Measurements from ENCODE around the gene DDX1. TPM values are rescaled to one million over a fixed set of nuclear protein-coding genes. Genes with fewer than 3 reads are reported as not detected.

DDX1 gene
- polyA plus RNA-seq, 3 donors = 14.1 to 35.4 (median 30.1) TPM

DNA sequence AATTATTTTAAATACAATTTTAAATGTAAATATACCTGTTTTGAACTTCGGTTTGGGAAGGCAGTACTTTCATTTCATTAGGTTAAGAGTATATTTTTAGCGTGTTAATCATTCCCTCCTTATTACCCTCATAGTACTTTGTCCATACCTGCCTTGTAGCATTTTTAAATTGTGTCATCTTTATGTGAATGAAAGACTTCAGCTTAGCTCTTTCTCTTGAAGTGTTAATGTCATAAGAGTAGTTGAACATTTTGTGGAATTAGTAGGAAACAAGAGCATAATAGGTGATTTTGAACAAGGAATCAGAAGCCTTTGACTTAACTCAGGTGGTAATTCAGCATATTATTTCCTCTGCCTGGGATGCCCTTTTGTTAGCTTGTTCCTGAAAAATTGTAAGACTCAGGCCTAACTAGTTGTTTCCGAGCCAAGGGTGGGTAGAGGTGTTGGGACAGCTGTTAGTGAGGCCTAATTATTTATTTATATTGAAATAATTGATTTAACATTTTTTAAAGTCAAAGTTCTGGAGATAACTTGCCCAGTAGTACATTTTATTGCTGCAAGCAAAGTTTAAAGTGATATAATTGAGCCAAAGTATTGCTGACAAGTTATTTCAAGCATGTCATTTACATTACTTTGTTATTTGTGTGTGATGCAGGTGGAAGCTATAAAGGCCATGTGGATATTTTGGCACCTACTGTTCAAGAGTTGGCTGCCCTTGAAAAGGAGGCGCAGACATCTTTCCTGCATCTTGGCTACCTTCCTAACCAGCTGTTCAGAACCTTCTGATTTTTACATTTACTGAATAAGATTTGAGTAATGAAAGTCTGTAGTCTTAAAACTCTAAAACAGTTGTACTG is 38.7 kb downstream of the DDX1 start:
- H4K20me1 ChIP-seq (ENCODE audit: insufficient read depth, low read length) = no peaks in the 10 kb centered on the region
- H3K27ac ChIP-seq (ENCODE audit: low read depth in 1 of 2, low read length in 2 of 2) = no peak overlapping the region
- TF ChIP-seq, protein P1, sequence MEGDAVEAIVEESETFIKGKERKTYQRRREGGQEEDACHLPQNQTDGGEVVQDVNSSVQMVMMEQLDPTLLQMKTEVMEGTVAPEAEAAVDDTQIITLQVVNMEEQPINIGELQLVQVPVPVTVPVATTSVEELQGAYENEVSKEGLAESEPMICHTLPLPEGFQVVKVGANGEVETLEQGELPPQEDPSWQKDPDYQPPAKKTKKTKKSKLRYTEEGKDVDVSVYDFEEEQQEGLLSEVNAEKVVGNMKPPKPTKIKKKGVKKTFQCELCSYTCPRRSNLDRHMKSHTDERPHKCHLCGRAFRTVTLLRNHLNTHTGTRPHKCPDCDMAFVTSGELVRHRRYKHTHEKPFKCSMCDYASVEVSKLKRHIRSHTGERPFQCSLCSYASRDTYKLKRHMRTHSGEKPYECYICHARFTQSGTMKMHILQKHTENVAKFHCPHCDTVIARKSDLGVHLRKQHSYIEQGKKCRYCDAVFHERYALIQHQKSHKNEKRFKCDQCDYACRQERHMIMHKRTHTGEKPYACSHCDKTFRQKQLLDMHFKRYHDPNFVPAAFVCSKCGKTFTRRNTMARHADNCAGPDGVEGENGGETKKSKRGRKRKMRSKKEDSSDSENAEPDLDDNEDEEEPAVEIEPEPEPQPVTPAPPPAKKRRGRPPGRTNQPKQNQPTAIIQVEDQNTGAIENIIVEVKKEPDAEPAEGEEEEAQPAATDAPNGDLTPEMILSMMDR (IDR thresholded peaks at IDR 0.05) = no peak
- H3K9me3 ChIP-seq (replicated peaks in 1 of 2; ENCODE audit: control insufficient read depth in 1 of 2, insufficient read depth in 1 of 2, low read length in 2 of 2) = no peaks in the 10 kb centered on the region
- H3K4me1 Mint-ChIP-seq = no peaks in the 10 kb centered on the region
- no peaks in the 10 kb centered on the region for H3K9me3 Mint-ChIP-seq
- intact Hi-C loops (cut with micrococcal nuclease) = loop anchor here in 1 of 2 donors (10.0 kb wide), 1 partner anchor 874 kb away; no protein-coding TSS in a partner anchor
- H3K4me3 ChIP-seq (replicated peaks in 1 of 3; ENCODE audit: low read depth in 2 of 3, low read length in 3 of 3) = no peak overlapping the region
- H3K36me3 Mint-ChIP-seq = peaks cover 86 to 88% of the 10 kb centered on the region in 2 donors
- WGBS (ENCODE audit: insufficient coverage) = no CpG with 5 or more reads among the region's 4 CpGs
- no peaks in the 10 kb centered on the region for H3K79me2 ChIP-seq (ENCODE audit: insufficient read depth, low read length)
- no peaks in the 10 kb centered on the region for H3K4me1 ChIP-seq (ENCODE audit: control insufficient read depth in 1 of 2, insufficient read depth in 2 of 2, low read length in 2 of 2)
- peaks cover 0 to 2% (median 0%) of the 10 kb centered on the region in 3 donors for H3K27me3 Mint-ChIP-seq (ENCODE audit: low read depth in 3 of 3)
- no peak overlapping the region for H3K4me2 ChIP-seq (replicated peaks; ENCODE audit: extremely low read depth, low read length, poor library complexity, severe bottlenecking)
- peaks cover 84 to 100% of the 10 kb centered on the region in 2 donors for H3K36me3 ChIP-seq (replicated peaks in 1 of 2; ENCODE audit: control insufficient read depth in 1 of 2, insufficient read depth in 2 of 2, low read length in 2 of 2)
- H3K9ac ChIP-seq (ENCODE audit: insufficient read depth, low read length, poor library complexity, severe bottlenecking) = no peak overlapping the region
- no peaks in the 10 kb centered on the region for H3K27me3 ChIP-seq (ENCODE audit: control insufficient read depth in 2 of 2, insufficient read depth in 2 of 2, low read length in 2 of 2)
- H2AFZ ChIP-seq (ENCODE audit: insufficient read depth, low read depth, low read length, poor library complexity, severe bottlenecking) = no peak overlapping the region
- H3K4me3 Mint-ChIP-seq = no peak overlapping the region
- DNase-seq = no peak
- H3K27ac Mint-ChIP-seq = no peak overlapping the region

DNA sequence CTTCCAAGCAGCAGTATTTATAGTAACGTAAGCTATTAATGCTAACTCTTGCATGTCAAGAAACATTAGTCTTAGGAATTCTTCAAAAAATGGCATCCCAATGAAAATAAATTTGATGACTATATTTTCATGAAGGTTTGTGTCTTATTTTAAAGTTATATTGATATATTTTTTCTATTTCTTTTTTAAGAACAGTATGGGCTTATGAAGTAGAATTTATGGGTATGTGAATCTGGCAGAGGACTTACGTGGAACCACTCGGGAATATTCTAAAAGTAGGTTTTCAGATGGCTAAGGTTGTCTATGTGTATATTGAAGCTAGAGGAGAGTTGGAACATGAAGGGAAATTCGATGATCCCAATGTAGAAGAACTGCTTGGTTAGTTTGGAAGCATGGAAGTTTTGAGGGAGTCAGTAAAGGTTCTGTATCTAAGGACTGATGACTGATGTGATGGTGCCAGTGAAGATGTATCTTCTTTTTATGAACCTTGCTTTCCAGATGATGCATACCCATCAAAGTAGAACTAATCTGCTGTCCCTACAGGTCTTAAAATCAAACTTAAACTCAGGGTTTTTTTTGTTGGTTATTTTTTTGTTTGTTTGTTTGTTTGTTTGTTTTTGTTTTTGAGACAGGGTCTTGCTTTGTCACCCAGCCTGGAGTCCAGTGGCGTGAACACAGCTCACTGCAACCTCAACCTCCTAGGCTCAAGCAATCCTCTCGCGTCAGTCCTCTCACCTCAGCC is 39.5 kb downstream of the DDX1 start:
- WGBS (ENCODE audit: insufficient coverage) = 100% methylated on average over 5 of the region's 7 CpGs
- TF ChIP-seq, protein P1 (IDR thresholded peaks at IDR 0.05) = no peak
- H3K9me3 Mint-ChIP-seq = no peaks in the 10 kb centered on the region
- Histone ChIP-seq H3K4me1 (ENCODE audit: control insufficient read depth in 1 of 2, insufficient read depth in 2 of 2, low read length in 2 of 2) (no peaks in the 10 kb centered on the region), H3K4me3 (replicated peaks in 1 of 3; ENCODE audit: low read depth in 2 of 3, low read length in 3 of 3) (no peak overlapping the region), H3K79me2 (ENCODE audit: insufficient read depth, low read length) (no peaks in the 10 kb centered on the region), H3K36me3 (replicated peaks in 1 of 2; ENCODE audit: control insufficient read depth in 1 of 2, insufficient read depth in 2 of 2, low read length in 2 of 2) (peaks cover 83 to 100% of the 10 kb centered on the region in 2 donors), H2AFZ (ENCODE audit: insufficient read depth, low read depth, low read length, poor library complexity, severe bottlenecking) (no peak overlapping the region), H3K9me3 (replicated peaks in 1 of 2; ENCODE audit: control insufficient read depth in 1 of 2, insufficient read depth in 1 of 2, low read length in 2 of 2) (no peaks in the 10 kb centered on the region), H3K27ac (ENCODE audit: low read depth in 1 of 2, low read length in 2 of 2) (no peak overlapping the region), H3K27me3 (ENCODE audit: control insufficient read depth in 2 of 2, insufficient read depth in 2 of 2, low read length in 2 of 2) (no peaks in the 10 kb centered on the region), H4K20me1 (ENCODE audit: insufficient read depth, low read length) (no peaks in the 10 kb centered on the region), H3K4me2 (replicated peaks; ENCODE audit: extremely low read depth, low read length, poor library complexity, severe bottlenecking) (no peak overlapping the region), H3K9ac (ENCODE audit: insufficient read depth, low read length, poor library complexity, severe bottlenecking) (no peak overlapping the region)
- peaks cover 86 to 87% of the 10 kb centered on the region in 2 donors for H3K36me3 Mint-ChIP-seq
- H3K27me3 Mint-ChIP-seq (ENCODE audit: low read depth in 3 of 3) = peaks cover 0 to 2% (median 0%) of the 10 kb centered on the region in 3 donors
- no peak overlapping the region for H3K27ac Mint-ChIP-seq
- intact Hi-C loops (cut with micrococcal nuclease) = loop anchor here in 1 of 2 donors (10.0 kb wide), 1 partner anchor 874 kb away; no protein-coding TSS in a partner anchor
- no peak overlapping the region for H3K4me3 Mint-ChIP-seq
- no peak for DNase-seq
- no peaks in the 10 kb centered on the region for H3K4me1 Mint-ChIP-seq
